ENCODE measurements around the gene MTTP. TPM values are rescaled to one million over a fixed set of nuclear protein-coding genes. Genes with fewer than 3 reads are reported as not detected.

Gene MTTP
- total and polyA plus RNA-seq, 12 donors = 0.16 to 0.98 (median 0.31) TPM; not detected in 1

DNA sequence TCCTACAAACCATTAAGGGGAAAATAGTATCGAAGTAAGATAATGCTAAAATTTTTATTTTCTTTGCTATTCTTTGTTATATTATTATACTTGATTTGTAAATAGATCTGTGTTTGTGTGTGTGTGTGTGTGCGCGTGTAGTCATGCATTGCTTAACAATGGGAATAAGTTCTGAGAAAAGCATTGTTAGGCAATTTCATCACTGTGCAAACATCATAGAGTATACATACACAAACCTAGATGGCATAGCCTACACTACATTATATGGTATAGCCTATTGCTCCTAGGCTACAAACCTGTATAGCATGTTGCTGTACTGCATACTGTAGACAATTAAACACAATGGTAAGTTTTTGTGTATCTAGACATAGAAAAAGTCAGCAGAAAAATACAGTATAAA is 17.1 kb downstream of the MTTP start:
- no peak for TF ChIP-seq POLR2A (IDR thresholded peaks at IDR 0.05)
- TF ChIP-seq, protein P1, sequence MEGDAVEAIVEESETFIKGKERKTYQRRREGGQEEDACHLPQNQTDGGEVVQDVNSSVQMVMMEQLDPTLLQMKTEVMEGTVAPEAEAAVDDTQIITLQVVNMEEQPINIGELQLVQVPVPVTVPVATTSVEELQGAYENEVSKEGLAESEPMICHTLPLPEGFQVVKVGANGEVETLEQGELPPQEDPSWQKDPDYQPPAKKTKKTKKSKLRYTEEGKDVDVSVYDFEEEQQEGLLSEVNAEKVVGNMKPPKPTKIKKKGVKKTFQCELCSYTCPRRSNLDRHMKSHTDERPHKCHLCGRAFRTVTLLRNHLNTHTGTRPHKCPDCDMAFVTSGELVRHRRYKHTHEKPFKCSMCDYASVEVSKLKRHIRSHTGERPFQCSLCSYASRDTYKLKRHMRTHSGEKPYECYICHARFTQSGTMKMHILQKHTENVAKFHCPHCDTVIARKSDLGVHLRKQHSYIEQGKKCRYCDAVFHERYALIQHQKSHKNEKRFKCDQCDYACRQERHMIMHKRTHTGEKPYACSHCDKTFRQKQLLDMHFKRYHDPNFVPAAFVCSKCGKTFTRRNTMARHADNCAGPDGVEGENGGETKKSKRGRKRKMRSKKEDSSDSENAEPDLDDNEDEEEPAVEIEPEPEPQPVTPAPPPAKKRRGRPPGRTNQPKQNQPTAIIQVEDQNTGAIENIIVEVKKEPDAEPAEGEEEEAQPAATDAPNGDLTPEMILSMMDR (IDR thresholded peaks at IDR 0.05) = no peak
- H3K36me3 ChIP-seq (replicated peaks in 1 of 2) = no peaks in the 10 kb centered on the region
- no peak for DNase-seq
- intact Hi-C loops (cut with DNase I) = no loop called here
- WGBS, 4 donors = 90 to 99% (median 95%) methylated on average over 3 of the region's 3 CpGs
- no peaks in the 10 kb centered on the region for H3K9me3 ChIP-seq (replicated peaks in 1 of 3)
- H3K4me3 ChIP-seq = no peak overlapping the region
- H3K27me3 ChIP-seq = no peaks in the 10 kb centered on the region
- no peaks in the 10 kb centered on the region for H3K4me1 ChIP-seq (replicated peaks in 1 of 2)
- no peak overlapping the region for H3K27ac ChIP-seq

DNA sequence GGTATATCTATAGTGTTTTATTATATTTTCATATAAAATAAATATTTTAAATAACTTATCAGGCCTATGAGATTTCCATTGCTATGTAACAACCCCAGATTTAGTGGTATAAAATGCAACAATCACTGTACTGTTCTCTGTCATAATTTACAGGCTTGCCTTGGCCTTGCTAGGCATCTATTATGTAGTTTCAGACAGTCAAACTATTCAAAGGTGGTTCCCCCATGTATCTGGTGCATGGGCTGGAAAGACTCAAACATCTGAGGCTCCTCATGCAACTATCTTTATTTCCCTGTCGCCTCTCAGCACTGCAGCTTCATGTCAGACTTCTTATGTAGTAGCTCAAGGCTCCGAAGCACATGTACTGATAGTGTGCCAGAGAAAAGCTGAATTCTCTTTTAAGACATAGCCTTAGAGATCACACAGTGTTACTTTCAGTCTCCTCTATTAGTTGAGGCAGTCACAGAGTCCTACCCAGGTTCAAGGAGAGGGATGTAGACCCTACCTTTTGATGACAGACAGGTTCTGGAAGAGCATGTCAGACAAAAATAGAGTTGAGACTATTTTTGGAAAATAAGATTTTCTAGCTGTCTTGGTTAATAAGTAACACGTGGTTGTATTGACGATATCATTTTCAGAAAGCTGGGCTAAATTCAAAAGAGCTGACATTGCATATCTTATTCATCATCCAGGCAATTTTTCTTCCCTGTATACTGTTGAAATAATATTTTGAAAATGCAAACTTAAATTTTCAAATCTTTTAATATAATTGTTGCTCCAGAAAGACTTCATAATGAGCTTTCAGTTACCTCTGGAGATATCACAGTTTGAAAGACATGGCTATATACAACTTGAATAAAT is 19.4 kb downstream of the MTTP start:
- Histone ChIP-seq H3K9me3 (replicated peaks in 1 of 3) (no peaks in the 10 kb centered on the region), H3K4me1 (replicated peaks in 1 of 2) (no peaks in the 10 kb centered on the region), H3K4me3 (no peak overlapping the region), H3K36me3 (replicated peaks in 1 of 2) (no peaks in the 10 kb centered on the region), H3K27ac (no peak overlapping the region), H3K27me3 (no peaks in the 10 kb centered on the region)
- 77 to 86% (median 83%) methylated on average over 4 of the region's 4 CpGs for WGBS, 4 donors
- DNase-seq = no peak
- intact Hi-C loops (cut with DNase I) = no loop called here
- TF ChIP-seq, protein P1 (IDR thresholded peaks at IDR 0.05) = no peak
- no peak for TF ChIP-seq POLR2A (IDR thresholded peaks at IDR 0.05)

DNA sequence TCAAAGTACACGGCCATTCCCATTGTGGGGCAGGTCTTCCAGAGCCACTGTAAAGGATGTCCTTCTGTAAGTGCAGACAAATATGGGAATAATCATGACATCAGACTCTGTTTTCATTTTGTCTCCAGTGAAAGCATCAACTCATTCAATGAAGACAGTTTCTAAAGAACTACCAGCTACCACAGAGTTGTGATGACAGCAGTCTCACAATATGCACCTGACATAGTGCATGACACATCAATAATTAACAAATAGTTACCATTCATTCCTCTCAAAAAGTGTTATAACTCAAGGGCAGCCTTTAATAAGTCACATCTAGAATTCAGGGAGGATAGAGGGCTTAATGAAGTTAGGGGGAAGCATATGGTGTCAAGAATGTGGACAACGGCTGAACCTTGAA is 20.2 kb downstream of the MTTP start:
- no peak overlapping the region for H3K27ac ChIP-seq
- no peaks in the 10 kb centered on the region for H3K9me3 ChIP-seq (replicated peaks in 1 of 3)
- H3K36me3 ChIP-seq (replicated peaks in 1 of 2) = no peaks in the 10 kb centered on the region
- no peaks in the 10 kb centered on the region for H3K27me3 ChIP-seq
- 90 to 93% (median 91%) methylated on average over 2 of the region's 2 CpGs for WGBS, 4 donors
- no peak overlapping the region for H3K4me3 ChIP-seq
- no peak for TF ChIP-seq POLR2A (IDR thresholded peaks at IDR 0.05)
- TF ChIP-seq, protein P1 (IDR thresholded peaks at IDR 0.05) = no peak
- no peaks in the 10 kb centered on the region for H3K4me1 ChIP-seq (replicated peaks in 1 of 2)
- intact Hi-C loops (cut with DNase I) = no loop called here
- no peak for DNase-seq

DNA sequence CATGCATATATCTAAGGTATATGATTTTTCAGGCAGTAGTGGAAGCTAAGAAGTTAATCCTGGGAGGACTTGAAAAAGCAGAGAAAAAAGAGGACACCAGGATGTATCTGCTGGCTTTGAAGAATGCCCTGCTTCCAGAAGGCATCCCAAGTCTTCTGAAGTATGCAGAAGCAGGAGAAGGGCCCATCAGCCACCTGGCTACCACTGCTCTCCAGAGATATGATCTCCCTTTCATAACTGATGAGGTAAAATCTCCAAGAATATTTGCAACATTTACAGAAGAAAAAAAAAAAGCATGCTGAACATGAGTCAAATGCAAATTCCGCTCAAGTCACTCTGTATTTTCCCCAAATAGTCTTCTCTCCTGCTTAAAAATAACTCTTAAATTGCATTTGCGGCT is 32.1 kb downstream of the MTTP start:
- Histone ChIP-seq H3K27me3 (no peaks in the 10 kb centered on the region), H3K4me3 (no peak overlapping the region), H3K9me3 (replicated peaks in 1 of 3) (no peaks in the 10 kb centered on the region), H3K36me3 (replicated peaks in 1 of 2) (no peaks in the 10 kb centered on the region), H3K27ac (no peak overlapping the region), H3K4me1 (replicated peaks in 1 of 2) (no peaks in the 10 kb centered on the region)
- WGBS, 4 donors = 86 to 96% (median 94%) methylated on average over 2 of the region's 2 CpGs
- DNase-seq = no peak
- intact Hi-C loops (cut with DNase I) = no loop called here
- TF ChIP-seq POLR2A (IDR thresholded peaks at IDR 0.05) = no peak
- TF ChIP-seq, protein P1 (IDR thresholded peaks at IDR 0.05) = no peak

Measured in adrenal gland (tissue), 12 donors.